ENCODE data around the gene ENTREP3. TPM values are rescaled to one million over a fixed set of nuclear protein-coding genes. Genes with fewer than 3 reads are reported as not detected.
"Not testable (repeated sequence)": the region's sequence is repeated elsewhere in the genome, so short reads cannot be mapped to it uniquely, and the experiment has no call there.

Gene ENTREP3
- total and polyA plus RNA-seq, 9 donors: 4.2 to 21.7 (median 16.7) TPM

GRCh38 chr1:155226188-155226909 lies 28.9 kb downstream of the ENTREP3 start:
- Histone ChIP-seq H3K27ac (ENCODE audit: low read length) (peak overlapping the region; percentile 95), H3K4me1 (ENCODE audit: control insufficient read depth, insufficient read depth, low read length) (peaks cover 19% of the 10 kb centered on the region)
- DNase-seq: peak; percentile 90

GRCh38 chr1:155225404-155225759 lies 29.9 kb downstream of the ENTREP3 start:
- peaks cover 19% of the 10 kb centered on the region for H3K4me1 ChIP-seq (ENCODE audit: control insufficient read depth, insufficient read depth, low read length)
- H3K27ac ChIP-seq (ENCODE audit: low read length); DNase-seq: not testable (repeated sequence)

More at GRCh38 chr1:155226188-155226909, 28.9 kb downstream of the ENTREP3 start:
- peak overlapping the region; percentile 71 for H3K4me3 ChIP-seq (ENCODE audit: low read length)
- H3K36me3 ChIP-seq (ENCODE audit: control insufficient read depth, insufficient read depth, low read length): peaks cover 3% of the 10 kb centered on the region
- 0% methylated on average over 6 of the region's 7 CpGs for whole genome bisulfite sequencing (ENCODE audit: insufficient coverage)
- no peaks in the 10 kb centered on the region for H3K9me3 ChIP-seq (replicated peaks; ENCODE audit: control insufficient read depth, low read depth, low read length)
- H3K27me3 ChIP-seq (ENCODE audit: control insufficient read depth, insufficient read depth, low read length): no peaks in the 10 kb centered on the region

DNA sequence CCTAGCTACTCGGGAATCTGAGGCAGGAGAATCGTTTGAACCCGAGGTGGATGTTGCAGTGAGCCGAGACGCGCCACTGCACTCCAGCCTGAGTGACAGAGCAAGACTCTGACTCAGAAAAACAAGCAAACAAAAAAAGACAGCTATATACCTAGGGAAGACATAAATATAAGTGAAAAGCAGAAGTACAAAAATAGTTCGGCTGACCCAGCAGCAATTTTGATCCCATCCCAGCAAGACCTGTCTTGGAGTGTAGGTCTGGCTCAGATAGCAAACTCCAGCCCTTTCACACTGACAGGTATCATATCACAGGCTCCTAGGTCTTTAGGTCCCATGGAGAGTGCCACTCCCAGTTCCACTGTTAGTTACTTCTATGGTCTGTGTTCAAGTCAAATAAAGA lies 32.2 kb downstream of the ENTREP3 start:
- Histone ChIP-seq H3K4me3 (ENCODE audit: low read length) (no peak overlapping the region), H3K4me1 (ENCODE audit: control insufficient read depth, insufficient read depth, low read length) (peaks cover 18% of the 10 kb centered on the region), H3K27me3 (ENCODE audit: control insufficient read depth, insufficient read depth, low read length) (no peaks in the 10 kb centered on the region), H3K36me3 (ENCODE audit: control insufficient read depth, insufficient read depth, low read length) (peaks cover 3% of the 10 kb centered on the region), H3K27ac (ENCODE audit: low read length) (no peak overlapping the region), H3K9me3 (replicated peaks; ENCODE audit: control insufficient read depth, low read depth, low read length) (no peaks in the 10 kb centered on the region)
- 85% methylated on average over 5 of the region's 7 CpGs for WGBS (ENCODE audit: insufficient coverage)
- no peak for DNase-seq

More at GRCh38 chr1:155225404-155225759, 29.9 kb downstream of the ENTREP3 start:
- H3K4me3 ChIP-seq (ENCODE audit: low read length); H3K36me3 ChIP-seq (ENCODE audit: control insufficient read depth, insufficient read depth, low read length); H3K9me3 ChIP-seq (replicated peaks; ENCODE audit: control insufficient read depth, low read depth, low read length); H3K27me3 ChIP-seq (ENCODE audit: control insufficient read depth, insufficient read depth, low read length): not testable (repeated sequence)
- 94% methylated on average over 3 of the region's 8 CpGs for WGBS (ENCODE audit: insufficient coverage)

DNA sequence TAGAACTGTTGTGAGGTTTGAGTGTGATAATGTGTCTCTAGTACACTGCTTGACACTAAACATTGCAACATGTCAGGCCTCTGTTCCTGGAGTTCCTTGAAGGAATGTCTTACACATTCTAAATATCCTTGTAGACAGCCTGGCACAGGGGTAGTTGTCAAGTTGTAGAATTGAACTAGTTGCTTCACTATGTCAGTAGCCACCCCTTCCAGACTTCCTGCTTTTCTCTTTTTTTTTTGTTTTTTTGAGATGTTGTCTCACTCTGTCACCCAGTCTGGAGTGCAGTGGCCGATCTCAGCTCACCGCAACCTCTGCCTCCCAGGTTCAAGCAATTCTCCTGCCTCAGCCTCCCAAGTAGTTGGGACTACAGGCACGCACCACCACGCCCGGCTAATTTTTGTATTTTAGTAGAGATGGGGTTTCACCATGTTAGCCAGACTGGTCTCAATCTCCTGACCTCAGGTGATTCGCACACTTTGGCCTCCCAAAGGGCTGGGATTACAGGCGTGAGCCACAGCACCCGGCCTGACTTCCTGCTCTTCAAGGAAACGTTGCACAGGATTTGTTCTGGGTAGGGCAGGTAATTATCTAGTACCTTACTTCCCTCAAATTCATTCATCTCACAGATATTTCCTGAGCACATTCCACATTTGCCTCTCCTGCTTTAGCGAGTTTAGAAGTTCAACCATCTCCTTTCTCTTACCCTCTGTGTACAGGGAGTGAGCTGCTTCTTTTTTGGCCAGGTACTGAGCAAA lies 34.9 kb downstream of the ENTREP3 start:
- H3K27me3 ChIP-seq (ENCODE audit: control insufficient read depth, insufficient read depth, low read length); H3K9me3 ChIP-seq (replicated peaks; ENCODE audit: control insufficient read depth, low read depth, low read length); DNase-seq; H3K27ac ChIP-seq (ENCODE audit: low read length); H3K36me3 ChIP-seq (ENCODE audit: control insufficient read depth, insufficient read depth, low read length); H3K4me3 ChIP-seq (ENCODE audit: low read length); H3K4me1 ChIP-seq (ENCODE audit: control insufficient read depth, insufficient read depth, low read length): not testable (repeated sequence)
- no CpG with 5 or more reads among the region's 10 CpGs for WGBS (ENCODE audit: insufficient coverage)

DNA sequence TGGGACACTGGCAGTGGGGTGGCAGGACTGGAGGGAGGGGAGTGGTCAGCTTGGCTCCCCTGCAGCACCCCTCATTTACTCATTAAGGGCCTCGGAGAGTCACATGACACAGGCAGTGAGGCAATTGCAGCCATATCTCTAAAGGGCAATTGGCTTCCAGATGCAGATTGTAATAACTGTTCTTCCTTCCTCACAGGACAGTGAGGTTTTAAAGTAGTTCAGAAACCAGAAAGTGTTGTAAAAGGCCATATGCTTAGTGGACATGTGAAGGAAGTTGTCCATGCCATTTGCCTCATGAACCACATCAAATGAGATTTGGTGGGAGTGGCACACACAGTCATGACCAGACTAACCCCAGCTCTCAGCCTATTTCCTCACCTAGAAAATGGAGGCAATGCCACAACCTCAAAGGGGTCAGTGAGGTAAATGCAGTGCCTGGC lies 35.7 kb downstream of the ENTREP3 start:
- Histone ChIP-seq H3K27ac (ENCODE audit: low read length) (no peak overlapping the region), H3K36me3 (ENCODE audit: control insufficient read depth, insufficient read depth, low read length) (peaks cover 6% of the 10 kb centered on the region), H3K4me3 (ENCODE audit: low read length) (no peak overlapping the region), H3K9me3 (replicated peaks; ENCODE audit: control insufficient read depth, low read depth, low read length) (no peaks in the 10 kb centered on the region), H3K4me1 (ENCODE audit: control insufficient read depth, insufficient read depth, low read length) (no peaks in the 10 kb centered on the region), H3K27me3 (ENCODE audit: control insufficient read depth, insufficient read depth, low read length) (no peaks in the 10 kb centered on the region)
- WGBS (ENCODE audit: insufficient coverage): no CpG with 5 or more reads among the region's 1 CpG
- DNase-seq: no peak

- DNase-seq: peak; percentile 74
- Histone ChIP-seq H3K4me3 (ENCODE audit: low read length) (no peak overlapping the region), H3K27ac (ENCODE audit: low read length) (no peak overlapping the region), H3K4me1 (ENCODE audit: control insufficient read depth, insufficient read depth, low read length) (no peaks in the 10 kb centered on the region), H3K9me3 (replicated peaks; ENCODE audit: control insufficient read depth, low read depth, low read length) (no peaks in the 10 kb centered on the region), H3K36me3 (ENCODE audit: control insufficient read depth, insufficient read depth, low read length) (peaks cover 5% of the 10 kb centered on the region), H3K27me3 (ENCODE audit: control insufficient read depth, insufficient read depth, low read length) (no peaks in the 10 kb centered on the region)
- WGBS (ENCODE audit: insufficient coverage): 11% methylated on average over 1 of the region's 7 CpGs
Measured at GRCh38 chr1:155218854-155219591, 36.3 kb downstream of the ENTREP3 start.

DNA sequence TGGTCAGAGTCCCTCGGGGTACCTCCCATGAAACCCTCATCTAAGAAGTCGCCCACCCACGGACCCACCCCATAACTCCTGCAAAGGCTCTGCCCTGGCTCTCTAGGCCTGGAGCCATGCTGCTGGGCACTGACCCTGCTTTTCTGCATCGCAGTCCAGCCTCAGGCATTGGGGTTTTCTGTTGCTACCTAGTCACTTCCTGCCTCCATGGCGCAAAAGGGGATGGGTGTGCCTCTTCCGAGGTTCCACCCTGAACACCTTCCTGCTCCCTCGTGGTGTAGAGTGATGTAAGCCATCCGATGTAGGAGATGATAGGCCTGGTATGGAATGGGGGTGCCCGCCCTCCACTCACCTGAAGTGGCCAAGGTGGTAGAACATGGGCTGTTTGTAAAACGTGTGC lies 40.6 kb downstream of the ENTREP3 start:
- H3K4me3 ChIP-seq (ENCODE audit: low read length); DNase-seq; H3K27me3 ChIP-seq (ENCODE audit: control insufficient read depth, insufficient read depth, low read length); H3K36me3 ChIP-seq (ENCODE audit: control insufficient read depth, insufficient read depth, low read length); H3K4me1 ChIP-seq (ENCODE audit: control insufficient read depth, insufficient read depth, low read length); H3K9me3 ChIP-seq (replicated peaks; ENCODE audit: control insufficient read depth, low read depth, low read length); H3K27ac ChIP-seq (ENCODE audit: low read length): not testable (repeated sequence)
- WGBS (ENCODE audit: insufficient coverage): 75% methylated on average over 2 of the region's 10 CpGs

DNA sequence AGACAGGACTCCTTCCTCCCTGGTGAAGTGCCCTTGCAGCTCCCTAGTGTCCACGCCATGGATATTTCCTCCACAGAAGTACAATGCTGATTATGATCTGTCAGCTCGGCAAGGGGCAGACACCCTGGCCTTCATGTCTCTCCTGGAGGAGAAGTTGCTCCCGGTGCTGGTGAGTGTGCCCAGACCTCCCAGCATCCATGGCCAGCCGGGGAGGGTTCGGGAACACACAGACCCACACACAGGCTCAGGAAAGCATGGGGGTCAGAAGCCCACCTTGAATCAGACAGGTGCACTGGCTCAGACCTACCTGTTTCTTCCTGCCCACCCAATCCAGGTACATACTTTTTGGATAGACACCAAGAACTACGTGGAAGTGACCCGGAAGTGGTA lies 43.2 kb downstream of the ENTREP3 start:
- not testable (repeated sequence) for H3K36me3 ChIP-seq (ENCODE audit: control insufficient read depth, insufficient read depth, low read length); H3K4me3 ChIP-seq (ENCODE audit: low read length); H3K9me3 ChIP-seq (replicated peaks; ENCODE audit: control insufficient read depth, low read depth, low read length); H3K27me3 ChIP-seq (ENCODE audit: control insufficient read depth, insufficient read depth, low read length); DNase-seq
- no CpG with 5 or more reads among the region's 7 CpGs for WGBS (ENCODE audit: insufficient coverage)
- peaks cover 19% of the 10 kb centered on the region for H3K4me1 ChIP-seq (ENCODE audit: control insufficient read depth, insufficient read depth, low read length)
- H3K27ac ChIP-seq (ENCODE audit: low read length): peak overlapping the region; percentile 47

- H3K9me3 ChIP-seq (replicated peaks; ENCODE audit: control insufficient read depth, low read depth, low read length); H3K27me3 ChIP-seq (ENCODE audit: control insufficient read depth, insufficient read depth, low read length); H3K36me3 ChIP-seq (ENCODE audit: control insufficient read depth, insufficient read depth, low read length); H3K4me3 ChIP-seq (ENCODE audit: low read length): not testable (repeated sequence)
- peak overlapping the region; percentile 69 for H3K27ac ChIP-seq (ENCODE audit: low read length)
- peaks cover 24% of the 10 kb centered on the region for H3K4me1 ChIP-seq (ENCODE audit: control insufficient read depth, insufficient read depth, low read length)
- DNase-seq: peak; percentile 89
- WGBS (ENCODE audit: insufficient coverage): 60% methylated on average over 4 of the region's 13 CpGs
Measured at GRCh38 chr1:155211381-155212050, 43.8 kb downstream of the ENTREP3 start.
